GM18868 (cell line): ENCODE measurements around the gene KRTAP5-5.
"Not testable (repeated sequence)": the region's sequence is repeated elsewhere in the genome, so short reads cannot be mapped to it uniquely, and the experiment has no call there.

Experiments
- ATAC-seq: cut with Tn5 transposase; IDR thresholded peaks from one replicate; pipeline ENCODE4 v1.9.1; 2021; ENCODE audit warnings: mild to moderate bottlenecking, moderate library complexity; ENCODE audit not compliant: unreplicated experiment

Gene KRTAP5-5

GRCh38 chr11:1641096-1641495 lies 11.5 kb downstream of the KRTAP5-5 start:
- no peak for ATAC-seq

- ATAC-seq: no peak
These were observed 12.9 kb downstream of the KRTAP5-5 start for GRCh38 chr11:1642288-1643145.

GRCh38 chr11:1643146-1643690 lies 13.6 kb downstream of the KRTAP5-5 start:
- no peak for ATAC-seq

GRCh38 chr11:1644601-1645356 lies 15.2 kb downstream of the KRTAP5-5 start:
- ATAC-seq: no peak

GRCh38 chr11:1645357-1645821 lies 15.8 kb downstream of the KRTAP5-5 start:
- ATAC-seq: no peak

- not testable (repeated sequence) for ATAC-seq
These were observed 17.0 kb downstream of the KRTAP5-5 start for GRCh38 chr11:1646540-1646939.

GRCh38 chr11:1647901-1648652 lies 18.5 kb downstream of the KRTAP5-5 start:
- ATAC-seq: no peak

GRCh38 chr11:1648653-1649420 lies 19.3 kb downstream of the KRTAP5-5 start:
- ATAC-seq: no peak

- no peak for ATAC-seq
These were observed 20.7 kb downstream of the KRTAP5-5 start for GRCh38 chr11:1650034-1650917.

GRCh38 chr11:1650918-1651262 lies 21.3 kb downstream of the KRTAP5-5 start:
- ATAC-seq: no peak

- no peak for ATAC-seq
These were observed 21.9 kb downstream of the KRTAP5-5 start for GRCh38 chr11:1651411-1651980.

- ATAC-seq: no peak
These were observed 22.5 kb downstream of the KRTAP5-5 start for GRCh38 chr11:1652026-1652425.

GRCh38 chr11:1652442-1652770 lies 22.8 kb downstream of the KRTAP5-5 start:
- no peak for ATAC-seq

- no peak for ATAC-seq
These were observed 23.4 kb downstream of the KRTAP5-5 start for GRCh38 chr11:1652771-1653540.

GRCh38 chr11:1653541-1654387 lies 24.2 kb downstream of the KRTAP5-5 start:
- no peak for ATAC-seq

GRCh38 chr11:1654388-1655167 lies 25.0 kb downstream of the KRTAP5-5 start:
- no peak for ATAC-seq
